Prostate gland (tissue), 2 donors: ENCODE data around the gene AHNAK2. TPM values are rescaled to one million over a fixed set of nuclear protein-coding genes. Genes with fewer than 3 reads are reported as not detected.

Experiments used
- DNase-seq: peaks from one replicate; pipeline ENCODE4 v3.0.0-alpha.2; 2019; ENCODE audit warnings: low spot score
- H3K27ac ChIP-seq, 2 donors: fragments of 200-600 bp; sonication (generic); 2 replicates each; pipeline ENCODE4 v1.5.1; 2017 to 2019
- H3K27me3 ChIP-seq: fragments of 200-600 bp; sonication (generic); replicated peaks from 2 replicates; pipeline ENCODE4 v1.5.1; 2019; ENCODE audit not compliant: insufficient read depth
- H3K36me3 ChIP-seq, 2 donors: fragments of 200-600 bp; sonication (generic); 1 replicate in 1 of 2; 2 replicates in 1 of 2; pipeline versions ENCODE4 v1.5.1 to v1.8.1; 2017 to 2019
- H3K4me1 ChIP-seq: fragments of 200-600 bp; sonication (generic); replicated peaks from 2 replicates; pipeline ENCODE4 v1.5.1; 2019
- H3K4me3 ChIP-seq, 2 donors: fragments of 200-600 bp; sonication (generic); 2 replicates each; pipeline ENCODE4 v1.5.1; 2017 to 2019
- H3K9me3 ChIP-seq: fragments of 200-600 bp; sonication (generic); 2 replicates; pipeline ENCODE4 v1.5.1; 2017
- POLR2A ChIP-seq: fragments of 450-650 bp; IDR thresholded peaks from one replicate; pipeline ENCODE4 v1.6.1; 2016; ENCODE audit warnings: antibody characterized with exemption, mild to moderate bottlenecking
- POLR2AphosphoS5 ChIP-seq: sonication (generic); formaldehyde crosslinking; IDR thresholded peaks from one replicate; pipeline ENCODE4 v1.6.1; 2017; ENCODE audit warnings: antibody characterized with exemption
- WGBS: methylation state at CpG from one replicate; pipeline ENCODE4 v1.1.5; 2018; 5-methylcytosine and 5-hydroxymethylcytosine counted together
- intact Hi-C: fragments of 100-400 bp; cut with DNase I; formaldehyde crosslinking; loops from one replicate; pipeline ENCODE4 v1.14.2; 2022
- total RNA-seq, 2 donors: library from RNA; depleted of rRNA; stranded (reverse); fragments of >200 nt; gene quantifications; one replicate each; pipeline ENCODE4 v1.1.0, GENCODE V29; 2016
- TF ChIP-seq, protein P1 (sequence below), 4 experiments: fragments of 200-600 bp in 2 of 4; fragments of 450-650 bp in 2 of 4; sonication (generic) in 2 of 4; IDR thresholded peaks; 1 replicate in 3 of 4; 2 replicates in 1 of 4; pipeline ENCODE4 v1.5.1; 2016 to 2019; ENCODE audit warnings: antibody characterized with exemption in 4 of 4, mild to moderate bottlenecking in 2 of 4, moderate library complexity in 2 of 4

Gene AHNAK2
- total RNA-seq, 2 donors from 2014 or later: 18.3 to 27.2 TPM

DNA sequence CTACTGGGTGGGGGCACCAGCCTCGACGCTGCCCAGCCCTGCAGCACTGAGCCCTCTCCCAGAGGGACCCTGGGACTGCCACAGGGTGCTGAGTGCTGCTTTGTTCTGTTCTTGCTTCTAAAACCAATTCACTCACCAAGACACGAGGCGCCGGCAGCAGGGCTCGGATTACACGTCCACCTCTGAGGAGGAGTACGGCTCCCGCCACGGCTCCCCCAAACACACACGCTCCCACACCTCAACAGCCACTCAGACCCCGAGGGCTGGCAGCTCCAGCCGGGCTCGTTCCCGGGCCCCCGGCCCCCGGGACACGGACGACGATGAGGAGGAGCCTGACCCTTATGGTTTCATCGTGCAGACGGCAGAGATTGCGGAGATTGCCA is 88.8 kb downstream of the AHNAK2 start:
- no peaks in the 10 kb centered on the region for H3K36me3 ChIP-seq
- TF ChIP-seq, protein P1, sequence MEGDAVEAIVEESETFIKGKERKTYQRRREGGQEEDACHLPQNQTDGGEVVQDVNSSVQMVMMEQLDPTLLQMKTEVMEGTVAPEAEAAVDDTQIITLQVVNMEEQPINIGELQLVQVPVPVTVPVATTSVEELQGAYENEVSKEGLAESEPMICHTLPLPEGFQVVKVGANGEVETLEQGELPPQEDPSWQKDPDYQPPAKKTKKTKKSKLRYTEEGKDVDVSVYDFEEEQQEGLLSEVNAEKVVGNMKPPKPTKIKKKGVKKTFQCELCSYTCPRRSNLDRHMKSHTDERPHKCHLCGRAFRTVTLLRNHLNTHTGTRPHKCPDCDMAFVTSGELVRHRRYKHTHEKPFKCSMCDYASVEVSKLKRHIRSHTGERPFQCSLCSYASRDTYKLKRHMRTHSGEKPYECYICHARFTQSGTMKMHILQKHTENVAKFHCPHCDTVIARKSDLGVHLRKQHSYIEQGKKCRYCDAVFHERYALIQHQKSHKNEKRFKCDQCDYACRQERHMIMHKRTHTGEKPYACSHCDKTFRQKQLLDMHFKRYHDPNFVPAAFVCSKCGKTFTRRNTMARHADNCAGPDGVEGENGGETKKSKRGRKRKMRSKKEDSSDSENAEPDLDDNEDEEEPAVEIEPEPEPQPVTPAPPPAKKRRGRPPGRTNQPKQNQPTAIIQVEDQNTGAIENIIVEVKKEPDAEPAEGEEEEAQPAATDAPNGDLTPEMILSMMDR (IDR thresholded peaks at IDR 0.05): no peak
- TF ChIP-seq POLR2AphosphoS5: no peak
- no peak for TF ChIP-seq POLR2A

DNA sequence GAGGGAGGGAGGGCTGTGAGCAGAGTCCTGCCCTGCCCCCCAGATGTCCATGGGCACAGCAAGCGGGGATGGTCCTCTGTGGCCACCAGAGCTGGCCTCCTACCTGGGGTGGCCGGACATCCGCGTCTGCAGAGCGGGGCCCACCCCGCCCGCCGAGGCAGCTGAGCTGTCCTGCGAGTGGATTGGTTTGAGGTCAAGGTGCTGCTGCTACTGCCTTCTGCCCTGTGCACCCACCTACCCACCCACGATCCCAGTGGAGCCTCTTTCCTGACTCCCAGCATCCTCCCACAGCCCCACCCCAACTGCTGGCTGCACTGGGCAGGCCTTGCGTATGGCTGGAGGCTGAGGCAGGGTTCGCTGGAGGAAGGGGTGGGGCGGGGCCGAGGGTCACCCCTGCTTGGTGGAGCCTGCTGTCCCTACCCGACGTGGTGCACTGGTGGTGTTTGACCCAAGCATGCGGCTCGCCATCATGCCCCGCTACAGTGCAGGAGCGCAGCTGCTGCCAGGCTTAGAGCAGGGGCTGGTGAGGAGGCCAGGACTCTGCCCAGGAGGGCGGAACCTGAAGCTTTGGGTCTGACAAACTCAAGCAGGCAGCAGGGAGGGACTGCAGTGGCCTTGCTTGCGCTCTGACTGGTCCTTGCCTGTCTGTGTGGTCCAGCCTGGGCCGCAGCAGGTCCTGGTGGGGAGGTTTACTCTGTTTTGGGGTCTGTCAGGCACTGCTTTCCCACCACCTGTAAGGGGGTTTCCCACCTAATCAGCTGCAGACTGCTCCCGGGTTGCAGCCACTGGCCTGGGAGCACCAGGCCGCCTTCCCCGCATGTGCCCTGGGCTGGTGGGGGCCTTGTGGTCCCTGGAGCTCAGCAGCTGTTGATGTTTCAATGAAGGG is 89.4 kb downstream of the AHNAK2 start:
- TF ChIP-seq POLR2A: no peak
- TF ChIP-seq, protein P1 (IDR thresholded peaks at IDR 0.05): no peak
- no peak for TF ChIP-seq POLR2AphosphoS5
- no peak for DNase-seq

More for the DNA sequence above, 88.8 kb downstream of the AHNAK2 start:
- no peaks in the 10 kb centered on the region for H3K27me3 ChIP-seq
- H3K27ac ChIP-seq: no peak overlapping the region
- no peak overlapping the region for H3K4me3 ChIP-seq
- WGBS: 93% methylated on average over 23 of the region's 23 CpGs
- no peaks in the 10 kb centered on the region for H3K4me1 ChIP-seq
- intact Hi-C loops: no loop called here
- DNase-seq: no peak
- no peaks in the 10 kb centered on the region for H3K9me3 ChIP-seq

DNA sequence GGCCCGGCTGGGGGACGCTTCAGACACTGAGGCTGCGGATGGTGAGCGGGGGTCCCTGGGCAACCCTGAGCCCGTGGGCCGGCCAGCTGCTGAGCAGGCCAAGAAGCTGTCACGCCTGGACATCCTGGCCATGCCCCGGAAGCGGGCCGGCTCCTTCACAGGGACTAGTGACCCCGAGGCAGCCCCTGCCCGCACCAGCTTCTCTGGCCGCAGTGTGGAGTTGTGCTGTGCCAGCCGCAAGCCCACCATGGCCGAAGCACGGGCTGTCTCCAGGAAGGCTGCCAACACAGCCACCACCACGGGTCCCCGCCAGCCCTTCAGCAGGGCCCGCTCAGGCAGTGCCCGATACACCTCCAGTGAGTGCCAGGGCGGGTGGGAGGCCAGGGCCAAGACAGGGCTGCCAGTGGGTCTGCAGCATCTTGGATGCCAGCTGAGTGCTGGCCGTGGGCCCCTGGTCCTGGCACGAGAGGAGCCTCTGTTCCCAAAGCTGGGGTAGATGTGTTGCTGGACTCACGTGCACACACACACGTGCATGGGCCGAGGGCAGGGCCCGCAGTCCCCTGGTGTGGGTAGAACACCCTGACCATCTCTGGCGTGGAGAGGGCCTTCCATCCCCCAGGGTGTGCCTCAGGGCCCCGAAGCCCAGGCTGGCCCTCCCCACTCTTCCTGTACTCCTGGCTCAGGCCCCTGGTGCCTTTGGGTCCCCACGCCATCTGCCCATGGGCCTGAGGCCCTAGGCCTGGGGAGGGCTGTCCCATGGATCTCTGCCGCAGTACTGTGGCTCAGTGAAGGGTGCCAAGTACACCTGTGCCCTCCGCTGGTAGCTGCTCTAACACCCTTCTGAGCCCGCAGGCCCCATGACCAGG is 90.3 kb downstream of the AHNAK2 start:
- no peak for DNase-seq
- no peak overlapping the region for H3K4me3 ChIP-seq
- H3K9me3 ChIP-seq: no peaks in the 10 kb centered on the region
- H3K27me3 ChIP-seq: no peaks in the 10 kb centered on the region
- H3K27ac ChIP-seq: no peak overlapping the region
- 93% methylated on average over 32 of the region's 33 CpGs for WGBS
- H3K4me1 ChIP-seq: no peaks in the 10 kb centered on the region
- TF ChIP-seq, protein P1 (IDR thresholded peaks at IDR 0.05): no peak
- no peak for TF ChIP-seq POLR2A
- TF ChIP-seq POLR2AphosphoS5: no peak
- H3K36me3 ChIP-seq: peaks cover 0 to 6% of the 10 kb centered on the region in 2 donors
- intact Hi-C loops: no loop called here

More for the DNA sequence above, 89.4 kb downstream of the AHNAK2 start:
- Histone ChIP-seq H3K4me1 (no peaks in the 10 kb centered on the region), H3K4me3 (no peak overlapping the region), H3K9me3 (no peaks in the 10 kb centered on the region), H3K36me3 (peaks cover 0 to 3% of the 10 kb centered on the region in 2 donors), H3K27me3 (no peaks in the 10 kb centered on the region), H3K27ac (no peak overlapping the region)
- intact Hi-C loops: no loop called here
- WGBS: 96% methylated on average over 22 of the region's 26 CpGs

Other genes with a start within 250 kb of the AHNAK2 start
- 100 to 1,000 TPM; 249 to 514 TPM for gene SIVA1, start 225.2 kb downstream of the AHNAK2 start, total RNA-seq
- gene AKT1, start 182.6 kb downstream of the AHNAK2 start, total RNA-seq: 100 to 1,000 TPM; 154 to 200 TPM
- 10 to 100 TPM; 28.4 to 40.9 TPM for gene ZBTB42, start 177.3 kb downstream of the AHNAK2 start, total RNA-seq
- gene CEP170B, start 113.1 kb downstream of the AHNAK2 start, total RNA-seq: 10 to 100 TPM; 29.1 to 81.2 TPM
- gene PLD4, start 53.5 kb downstream of the AHNAK2 start, total RNA-seq: 1 to 10 TPM; 1.2 to 5.4 TPM
- gene CLBA1, start 7.4 kb upstream of the AHNAK2 start, total RNA-seq: 10 to 100 TPM; 15.2 to 19.3 TPM
- gene CDCA4, start 42.7 kb upstream of the AHNAK2 start, total RNA-seq: 10 to 100 TPM; 12.3 to 17.6 TPM
- 1 to 10 TPM in 1 of 2 donors, under 1 TPM in 1; 0.68 to 1.4 TPM for gene GPR132, start 87.1 kb upstream of the AHNAK2 start, total RNA-seq
- 10 to 100 TPM; 26.8 to 30.5 TPM for gene JAG2, start 190.4 kb upstream of the AHNAK2 start, total RNA-seq
- gene NUDT14, start 202.9 kb upstream of the AHNAK2 start, total RNA-seq: 10 to 100 TPM; 32.9 to 36.5 TPM